Measurements from ENCODE around the gene GLYR1. TPM values are rescaled to one million over a fixed set of nuclear protein-coding genes. Genes with fewer than 3 reads are reported as not detected.

Gene GLYR1
- total RNA-seq, 2 donors from 2014 or later = 57.4 to 60.8 TPM

DNA sequence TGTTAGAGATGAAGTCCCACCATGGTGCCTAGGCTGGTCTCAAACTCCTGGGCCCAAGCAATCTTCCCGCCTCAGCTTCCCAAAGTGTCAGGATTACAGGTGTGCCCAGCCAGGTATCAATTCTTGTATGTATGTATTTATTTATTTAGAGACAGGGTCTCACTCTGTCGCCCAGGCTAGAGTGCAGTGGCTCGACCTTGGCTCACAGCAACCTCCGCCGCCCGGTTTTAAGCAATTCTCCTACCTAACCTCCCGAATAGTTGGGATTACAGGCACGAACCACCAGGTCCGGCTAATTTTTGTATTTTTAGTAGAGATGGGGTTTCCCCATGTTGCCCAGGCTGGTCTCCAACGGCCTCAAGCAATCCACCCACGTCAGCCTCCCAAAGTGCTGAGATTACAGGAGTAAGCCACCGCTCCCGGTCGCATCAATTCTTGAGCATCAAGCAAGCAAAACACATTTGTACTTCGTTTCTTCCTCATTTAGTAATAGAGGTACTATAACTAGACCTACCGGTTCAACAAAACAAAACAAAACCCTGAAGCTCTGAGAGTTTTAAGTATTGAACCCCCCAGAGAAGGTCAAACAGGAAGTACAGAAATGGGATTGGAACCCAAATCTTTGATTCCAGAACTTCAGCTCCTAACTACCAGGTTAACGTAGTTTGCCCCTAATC lies 79.1 kb downstream of the GLYR1 start:
- Histone ChIP-seq H3K36me3 (peaks cover 0 to 11% of the 10 kb centered on the region in 2 donors), H3K9me3 (no peaks in the 10 kb centered on the region), H3K27ac (peak overlapping the region; percentile 89 to 92), H3K4me1 (replicated peaks) (peaks cover 15% of the 10 kb centered on the region), H3K27me3 (replicated peaks; ENCODE audit: insufficient read depth) (no peaks in the 10 kb centered on the region), H3K4me3 (peak overlapping the region; percentile 97 to 99)
- TF ChIP-seq POLR2AphosphoS5 (IDR thresholded peaks at IDR 0.05) (no peak), POLR2A (IDR thresholded peaks at IDR 0.05) (no peak)
- TF ChIP-seq, protein P1, sequence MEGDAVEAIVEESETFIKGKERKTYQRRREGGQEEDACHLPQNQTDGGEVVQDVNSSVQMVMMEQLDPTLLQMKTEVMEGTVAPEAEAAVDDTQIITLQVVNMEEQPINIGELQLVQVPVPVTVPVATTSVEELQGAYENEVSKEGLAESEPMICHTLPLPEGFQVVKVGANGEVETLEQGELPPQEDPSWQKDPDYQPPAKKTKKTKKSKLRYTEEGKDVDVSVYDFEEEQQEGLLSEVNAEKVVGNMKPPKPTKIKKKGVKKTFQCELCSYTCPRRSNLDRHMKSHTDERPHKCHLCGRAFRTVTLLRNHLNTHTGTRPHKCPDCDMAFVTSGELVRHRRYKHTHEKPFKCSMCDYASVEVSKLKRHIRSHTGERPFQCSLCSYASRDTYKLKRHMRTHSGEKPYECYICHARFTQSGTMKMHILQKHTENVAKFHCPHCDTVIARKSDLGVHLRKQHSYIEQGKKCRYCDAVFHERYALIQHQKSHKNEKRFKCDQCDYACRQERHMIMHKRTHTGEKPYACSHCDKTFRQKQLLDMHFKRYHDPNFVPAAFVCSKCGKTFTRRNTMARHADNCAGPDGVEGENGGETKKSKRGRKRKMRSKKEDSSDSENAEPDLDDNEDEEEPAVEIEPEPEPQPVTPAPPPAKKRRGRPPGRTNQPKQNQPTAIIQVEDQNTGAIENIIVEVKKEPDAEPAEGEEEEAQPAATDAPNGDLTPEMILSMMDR (IDR thresholded peaks at IDR 0.05) = no peak
- DNase-seq (ENCODE audit: low spot score) = no peak
- intact Hi-C loops (cut with DNase I) = loop anchor here (1.0 kb wide), 1 partner anchor 34 kb away; the partner anchor contains the start of genes ANKS3 and DNAAF8
- WGBS = 48% methylated on average over 17 of the region's 17 CpGs

DNA sequence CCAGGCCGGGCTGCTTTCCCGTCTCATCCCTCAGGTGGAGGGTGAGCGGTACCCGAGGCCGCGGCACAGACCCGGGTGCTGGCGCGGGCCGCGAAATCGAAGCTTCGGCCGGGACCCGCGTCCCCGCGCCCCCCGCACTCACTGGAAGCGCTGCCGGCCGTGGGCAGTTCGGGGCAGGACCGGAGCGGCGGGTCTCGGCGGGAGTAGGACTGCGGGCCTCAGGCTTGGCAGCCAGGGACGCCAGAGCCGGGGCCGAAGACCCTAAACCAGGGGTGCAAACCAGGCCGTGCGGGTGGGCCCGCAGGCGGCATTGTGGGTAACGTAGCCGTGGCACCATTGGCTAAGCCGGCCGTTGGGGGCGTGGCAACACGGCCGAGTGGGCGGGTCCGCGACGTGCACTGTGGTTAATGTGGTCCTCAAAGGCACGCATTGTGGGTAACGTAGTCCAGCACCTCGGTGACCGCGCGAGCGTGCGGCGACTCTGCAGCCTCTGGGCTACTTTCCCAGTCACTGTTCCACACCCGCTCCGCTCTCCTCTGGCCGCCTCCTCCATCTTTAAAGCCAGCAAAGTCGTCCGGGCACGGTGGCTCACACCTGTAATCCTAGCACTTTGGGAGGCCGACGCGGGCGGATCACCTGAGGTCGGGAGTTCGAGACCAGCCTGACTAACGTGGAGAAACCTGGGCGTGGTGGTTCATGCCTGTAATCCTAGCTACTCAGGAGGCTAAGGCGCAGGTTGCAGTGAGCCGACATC lies 80.0 kb downstream of the GLYR1 start, which contains the start of gene ZNF500:
Gene ZNF500 (minus strand): TSS at position 288 of the 754 bp plus-strand sequence. CDS start 1,184 bp downstream, outside the sequence.
- peak; percentile 97 for DNase-seq (ENCODE audit: low spot score)
- Histone ChIP-seq H3K4me3 (peak within 1 kb of the TSS; percentile 97 to 99), H3K36me3 (peaks cover 0 to 13% of the 10 kb centered on the region in 2 donors), H3K4me1 (replicated peaks) (peaks cover 15% of the 10 kb centered on the region), H3K27me3 (replicated peaks; ENCODE audit: insufficient read depth) (no peaks in the 10 kb centered on the region), H3K9me3 (no peaks in the 10 kb centered on the region), H3K27ac (peak within 1 kb of the TSS; percentile 89 to 92)
- TF ChIP-seq POLR2A (IDR thresholded peaks at IDR 0.05) (peak; percentile 79), POLR2AphosphoS5 (IDR thresholded peaks at IDR 0.05) (peak; percentile 96)
- TF ChIP-seq, protein P1 (IDR thresholded peaks at IDR 0.05) = peak in 1 of 4 experiments; percentile 35
- intact Hi-C loops (cut with DNase I) = no loop called here
- 5% methylated on average over 37 of the region's 72 CpGs for WGBS

DNA sequence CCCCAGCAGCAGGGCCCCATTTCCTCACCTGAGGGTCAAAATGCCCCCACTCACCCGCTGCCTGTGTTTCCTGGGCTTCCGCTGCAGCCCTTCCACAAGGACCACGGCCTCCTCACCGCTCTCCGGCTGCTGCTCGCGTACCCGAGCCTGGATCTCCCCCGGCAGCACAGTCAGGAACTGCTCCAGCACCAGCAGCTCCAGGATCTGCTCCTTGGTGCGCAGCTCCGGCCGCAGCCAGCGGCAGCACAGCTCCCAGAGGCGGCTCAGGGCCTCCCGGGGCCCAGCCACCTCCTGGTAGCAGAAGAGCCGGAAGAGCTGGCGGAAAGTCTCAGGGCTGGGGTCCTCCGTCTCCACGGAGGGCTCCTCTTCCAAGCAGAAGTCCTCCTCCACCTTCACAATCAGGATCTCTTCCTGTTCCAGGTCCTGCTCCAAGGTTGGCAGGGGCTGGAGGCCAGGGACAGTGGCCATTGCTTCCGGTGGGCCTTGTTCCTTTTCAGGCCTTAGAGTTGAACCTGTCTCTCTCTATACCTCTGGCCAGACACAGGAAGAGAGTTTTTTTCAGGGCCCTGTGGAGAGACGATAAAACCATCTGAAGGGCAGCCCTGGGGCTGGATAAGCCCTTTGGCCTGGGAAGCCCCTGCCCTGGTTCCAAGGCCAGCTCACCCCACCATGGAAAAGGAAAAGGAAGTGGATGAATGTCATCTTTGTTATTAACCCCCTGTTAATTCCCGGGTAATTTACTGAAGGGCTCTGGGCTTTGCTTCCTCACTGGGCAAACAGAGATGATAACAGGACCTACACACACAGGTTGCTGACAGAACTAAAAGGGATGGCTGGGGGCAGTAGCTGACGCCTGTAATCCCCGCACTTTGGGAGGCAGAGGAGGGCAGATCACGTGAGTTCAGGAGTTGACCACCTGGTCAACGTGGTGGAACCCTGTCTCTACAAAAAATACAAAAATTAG lies 81.3 kb downstream of the GLYR1 start:
- no peak for DNase-seq (ENCODE audit: low spot score)
- Histone ChIP-seq H3K9me3 (no peaks in the 10 kb centered on the region), H3K36me3 (peaks cover 3 to 15% of the 10 kb centered on the region in 2 donors), H3K4me3 (peak overlapping the region; percentile 97 to 99), H3K27ac (peak overlapping the region in 1 of 2 donors; percentile 92), H3K27me3 (replicated peaks; ENCODE audit: insufficient read depth) (no peaks in the 10 kb centered on the region), H3K4me1 (replicated peaks) (peaks cover 15% of the 10 kb centered on the region)
- intact Hi-C loops (cut with DNase I) = no loop called here
- TF ChIP-seq POLR2A (IDR thresholded peaks at IDR 0.05) (no peak), POLR2AphosphoS5 (IDR thresholded peaks at IDR 0.05) (no peak)
- TF ChIP-seq, protein P1 (IDR thresholded peaks at IDR 0.05) = no peak
- WGBS = 74% methylated on average over 25 of the region's 26 CpGs

DNA sequence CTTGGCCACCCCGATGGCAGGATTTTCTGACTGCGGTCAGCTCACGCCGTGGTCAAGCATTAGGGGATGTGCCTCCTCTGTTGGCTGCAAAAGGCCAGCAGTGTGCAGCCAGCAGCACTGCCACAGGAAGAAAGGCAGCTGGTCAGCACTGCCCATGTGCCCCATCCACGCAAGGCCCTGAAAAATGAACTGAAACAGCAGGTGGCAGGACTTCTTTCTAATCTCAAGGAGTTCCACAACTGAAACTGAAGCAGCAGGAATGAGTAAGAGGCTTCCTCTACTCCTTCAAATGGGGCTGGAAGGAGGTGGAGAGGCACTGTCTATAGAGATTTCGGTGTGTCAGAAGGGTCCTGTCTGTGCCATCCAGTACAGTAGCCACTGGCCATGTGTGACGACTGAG lies 83.3 kb downstream of the GLYR1 start:
- Histone ChIP-seq H3K36me3 (peaks cover 12 to 24% of the 10 kb centered on the region in 2 donors), H3K9me3 (no peaks in the 10 kb centered on the region), H3K4me1 (replicated peaks) (peaks cover 15% of the 10 kb centered on the region), H3K27ac (no peak overlapping the region), H3K27me3 (replicated peaks; ENCODE audit: insufficient read depth) (no peaks in the 10 kb centered on the region), H3K4me3 (no peak overlapping the region)
- WGBS = 92% methylated on average over 7 of the region's 7 CpGs
- intact Hi-C loops (cut with DNase I) = no loop called here
- no peak for DNase-seq (ENCODE audit: low spot score)
- TF ChIP-seq, protein P1 (IDR thresholded peaks at IDR 0.05) = no peak
- TF ChIP-seq POLR2A (IDR thresholded peaks at IDR 0.05) = no peak
- no peak for TF ChIP-seq POLR2AphosphoS5 (IDR thresholded peaks at IDR 0.05)
